Heart left ventricle (tissue), 16 donors: ENCODE measurements around the gene GNB1. TPM values are rescaled to one million over a fixed set of nuclear protein-coding genes. Genes with fewer than 3 reads are reported as not detected.

Experiments used
- ATAC-seq, 4 donors: fragments of 200-7000 bp; cut with Tn5 transposase; one replicate each; pipeline ENCODE4 v1.9.1; 2020 to 2022; ENCODE audit warnings: moderate library complexity in 4 of 4, mild to moderate bottlenecking in 3 of 4, moderate number of reproducible peaks in 1 of 4
- DNase-seq, 5 donors: peaks; one replicate each; pipeline ENCODE4 v3.0.0-alpha.2; 2020
- H3K27ac ChIP-seq, 12 donors: fragments of 200-600 bp; sonication (generic) in 4 of 12; one replicate each; pipeline versions ENCODE4 v1.5.0 to v1.8.0; 2016 to 2022; ENCODE audit warnings: mild to moderate bottlenecking in 2 of 12
- H3K27me3 ChIP-seq, 9 donors: fragments of 200-600 bp; sonication (generic) in 2 of 9; one replicate each; pipeline versions ENCODE4 v1.5.1 to v1.8.0; 2016 to 2022; ENCODE audit warnings: mild to moderate bottlenecking in 3 of 9
- H3K36me3 ChIP-seq, 9 donors: fragments of 200-600 bp; sonication (generic) in 2 of 9; one replicate each; pipeline versions ENCODE4 v1.5.0 to v1.8.0; 2018 to 2022; ENCODE audit warnings: mild to moderate bottlenecking in 2 of 9
- H3K4me1 ChIP-seq, 12 donors: fragments of 200-600 bp; sonication (generic) in 4 of 12; one replicate each; pipeline versions ENCODE4 v1.5.0 to v1.8.0; 2016 to 2022; ENCODE audit warnings: mild to moderate bottlenecking in 3 of 12
- H3K4me3 ChIP-seq, 12 donors: fragments of 200-600 bp; sonication (generic) in 4 of 12; one replicate each; pipeline versions ENCODE4 v1.5.0 to v1.8.0; 2017 to 2022; ENCODE audit warnings: mild to moderate bottlenecking in 9 of 12, moderate library complexity in 4 of 12
- H3K9me3 ChIP-seq, 12 donors: fragments of 200-600 bp; sonication (generic) in 4 of 12; one replicate each; pipeline versions ENCODE4 v1.5.0 to v1.8.0; 2016 to 2022; ENCODE audit warnings: mild to moderate bottlenecking in 1 of 12
- POLR2A ChIP-seq, 2 donors: fragments of 450-650 bp; IDR thresholded peaks; one replicate each; pipeline ENCODE4 v1.6.1; 2017; ENCODE audit warnings: antibody characterized with exemption in 2 of 2, mild to moderate bottlenecking in 2 of 2, moderate library complexity in 2 of 2
- WGBS, 4 donors: extraction: QIAGEN DNeasy Blood & Tissue Kit in 2 of 4; methylation state at CpG; one replicate each; pipeline versions ENCODE4 v1.1.5 to v1.1.7; 2013 to 2018; 5-methylcytosine and 5-hydroxymethylcytosine counted together
- intact Hi-C, 10 donors: fragments of 100-400 bp; cut with DNase I; formaldehyde crosslinking; loops; one replicate each; pipeline versions ENCODE4 v1.11.1 to v1.14.2; 2022
- polyA plus RNA-seq, 2 donors: library from polyadenylated mRNA; stranded (reverse); fragments of 200-250 nt; gene quantifications; one replicate each; pipeline ENCODE4 v1.2.3, GENCODE V29; 2013
- total RNA-seq, 9 donors: library from RNA; depleted of rRNA in 2 of 9; stranded (reverse); fragments of >200 nt in 2 of 9; fragmentation: NEBNext Ultra II Directional in 3 of 9; extraction: Animal tissue kit (Norgen Biotek cat#: 25700) in 3 of 9; gene quantifications; one replicate each; pipeline versions ENCODE4 v1.1.0 to v1.2.4, GENCODE V29; 2016 to 2023
- TF ChIP-seq, protein P1 (sequence below), 12 donors: fragments of 200-600 bp; sonication (generic) in 4 of 12; IDR thresholded peaks; one replicate each; pipeline versions ENCODE4 v1.5.0 to v1.8.0; 2018 to 2022; ENCODE audit warnings: antibody characterized with exemption in 12 of 12, mild to moderate bottlenecking in 5 of 12
- donor health status: ischemic (EF 13 %, LVEDD 7.1; RV severe dilation, severe dysfunction).
- donor health status: healthy with polysubstance abuse.
- donor health status: DM: no; HTN: yes; CAD: no.
- donor health status: DM: no; HTN: no; CAD: no.
- donor health status: ischemic (EF 25% LVEDD 6.9; RV normal size, moderate dysfunction).
- donor health status: ischemic (EF 25% LVEDD 5.7; RV mildly dilated, moderate dysfunction).
- donor health status: healthy.
- donor health status: DM: yes; HTN: yes; CAD: no.
- donor health status: ischemic (EF 35%, LVEDD 5.7; RV mildly dilated, moderate dysfunction).
- donor health status: nonischemic (EF 11% LVEDD 7.7; RV severe dilation, severe dysfunction).
- donor health status: DM: yes; HTN: yes; CAD: no.
- donor health status: PGD.
- donor health status: ischemic (EF 29% LVEDD 5.4; RV normal size, mild dysfunction).
- donor health status: nonischemic (EF 23%, LVEDD 6.1; RV moderate dilation, normal function).

GNB1 gene
- total and polyA plus RNA-seq, 11 donors = 52.9 to 275 (median 172) TPM

DNA sequence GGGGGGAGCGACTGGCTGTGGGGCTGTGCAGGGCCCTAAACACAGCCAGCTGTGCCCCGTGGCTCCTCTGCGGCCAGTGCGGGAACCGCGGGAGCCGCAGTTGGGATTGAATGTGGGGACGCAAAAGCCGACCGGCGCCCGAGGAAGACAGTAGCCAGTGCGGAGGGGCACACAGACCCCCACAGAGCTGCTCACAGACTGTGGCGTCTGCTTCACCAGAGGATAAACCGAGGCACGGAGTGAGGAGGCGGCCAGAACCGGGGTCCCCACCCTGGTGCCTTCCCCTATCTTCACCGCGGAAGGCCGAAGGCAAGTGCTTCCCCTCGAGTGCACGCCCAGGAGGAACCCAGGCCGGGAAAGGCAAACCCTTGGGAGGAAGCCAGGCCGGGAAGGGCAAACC, 36.9 kb upstream of the GNB1 start:
- Histone ChIP-seq H3K27me3 (no peaks in the 10 kb centered on the region), H3K9me3 (no peaks in the 10 kb centered on the region), H3K36me3 (no peaks in the 10 kb centered on the region), H3K4me3 (no peak overlapping the region), H3K4me1 (peaks cover 0 to 19% (median 9%) of the 10 kb centered on the region in 12 donors), H3K27ac (peak overlapping the region in 5 of 12 donors; percentile 11 to 56 (median 29))
- TF ChIP-seq POLR2A (IDR thresholded peaks at IDR 0.05) = no peak
- TF ChIP-seq, protein P1, sequence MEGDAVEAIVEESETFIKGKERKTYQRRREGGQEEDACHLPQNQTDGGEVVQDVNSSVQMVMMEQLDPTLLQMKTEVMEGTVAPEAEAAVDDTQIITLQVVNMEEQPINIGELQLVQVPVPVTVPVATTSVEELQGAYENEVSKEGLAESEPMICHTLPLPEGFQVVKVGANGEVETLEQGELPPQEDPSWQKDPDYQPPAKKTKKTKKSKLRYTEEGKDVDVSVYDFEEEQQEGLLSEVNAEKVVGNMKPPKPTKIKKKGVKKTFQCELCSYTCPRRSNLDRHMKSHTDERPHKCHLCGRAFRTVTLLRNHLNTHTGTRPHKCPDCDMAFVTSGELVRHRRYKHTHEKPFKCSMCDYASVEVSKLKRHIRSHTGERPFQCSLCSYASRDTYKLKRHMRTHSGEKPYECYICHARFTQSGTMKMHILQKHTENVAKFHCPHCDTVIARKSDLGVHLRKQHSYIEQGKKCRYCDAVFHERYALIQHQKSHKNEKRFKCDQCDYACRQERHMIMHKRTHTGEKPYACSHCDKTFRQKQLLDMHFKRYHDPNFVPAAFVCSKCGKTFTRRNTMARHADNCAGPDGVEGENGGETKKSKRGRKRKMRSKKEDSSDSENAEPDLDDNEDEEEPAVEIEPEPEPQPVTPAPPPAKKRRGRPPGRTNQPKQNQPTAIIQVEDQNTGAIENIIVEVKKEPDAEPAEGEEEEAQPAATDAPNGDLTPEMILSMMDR (IDR thresholded peaks at IDR 0.05) = no peak
- peak in 3 of 4 donors; percentile 18 to 36 (median 31) for ATAC-seq
- peak in 3 of 5 donors; percentile 26 to 59 (median 30) for DNase-seq
- intact Hi-C loops = no loop called here
- WGBS, 4 donors = 57 to 62% (median 60%) methylated on average over 11 to 25 of the region's 25 CpGs

DNA sequence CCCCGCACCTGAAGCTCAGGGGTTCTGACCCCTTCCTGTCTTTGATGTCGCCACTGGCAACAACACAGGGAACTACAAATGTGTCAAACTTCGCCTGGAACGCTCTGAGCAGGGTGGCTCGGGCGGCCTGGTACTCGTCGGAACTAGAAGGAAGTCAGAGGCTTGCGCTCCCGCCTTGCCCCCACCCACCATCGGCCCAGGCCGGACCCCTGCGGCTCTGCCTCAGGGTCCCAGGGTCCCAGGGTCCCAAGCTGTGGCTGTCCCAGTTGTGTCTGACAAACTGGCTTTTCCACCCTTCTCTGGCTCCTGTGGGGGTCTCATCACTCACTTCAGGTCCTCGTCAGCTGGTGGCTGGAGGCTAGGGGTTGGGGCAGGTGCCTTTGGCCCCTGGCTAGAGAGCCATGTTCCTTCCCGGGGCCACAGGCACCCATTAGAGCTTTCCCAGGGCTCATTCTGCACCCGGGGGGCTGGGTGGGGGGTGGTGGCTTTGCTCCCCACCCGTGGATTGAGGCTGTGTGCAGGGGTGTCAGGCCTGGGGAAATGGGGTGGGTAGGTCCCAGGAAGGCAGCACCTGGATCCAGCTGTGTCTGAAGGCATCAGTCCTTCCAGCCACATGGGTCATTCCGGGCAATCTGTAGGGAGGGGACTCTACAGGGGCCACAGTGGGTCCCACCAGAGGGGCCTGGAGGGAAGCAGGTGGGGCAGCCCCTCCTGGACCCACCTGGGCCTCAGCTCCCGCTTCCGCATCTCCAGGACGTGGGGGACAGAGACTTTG, 36.2 kb upstream of the GNB1 start:
- intact Hi-C loops = no loop called here
- WGBS, 4 donors = 80 to 87% (median 82%) methylated on average over 17 to 21 of the region's 21 CpGs
- H3K9me3 ChIP-seq = no peaks in the 10 kb centered on the region
- ATAC-seq (no peak), DNase-seq (peak in 2 of 5 donors; percentile 4 to 13)
- no peaks in the 10 kb centered on the region for H3K27me3 ChIP-seq
- H3K36me3 ChIP-seq = no peaks in the 10 kb centered on the region
- peaks cover 0 to 19% (median 9%) of the 10 kb centered on the region in 12 donors for H3K4me1 ChIP-seq
- H3K27ac ChIP-seq = peak overlapping the region in 2 of 12 donors; percentile 11 to 56
- H3K4me3 ChIP-seq = no peak overlapping the region
- TF ChIP-seq POLR2A (IDR thresholded peaks at IDR 0.05) = no peak
- TF ChIP-seq, protein P1 (IDR thresholded peaks at IDR 0.05) = no peak

DNA sequence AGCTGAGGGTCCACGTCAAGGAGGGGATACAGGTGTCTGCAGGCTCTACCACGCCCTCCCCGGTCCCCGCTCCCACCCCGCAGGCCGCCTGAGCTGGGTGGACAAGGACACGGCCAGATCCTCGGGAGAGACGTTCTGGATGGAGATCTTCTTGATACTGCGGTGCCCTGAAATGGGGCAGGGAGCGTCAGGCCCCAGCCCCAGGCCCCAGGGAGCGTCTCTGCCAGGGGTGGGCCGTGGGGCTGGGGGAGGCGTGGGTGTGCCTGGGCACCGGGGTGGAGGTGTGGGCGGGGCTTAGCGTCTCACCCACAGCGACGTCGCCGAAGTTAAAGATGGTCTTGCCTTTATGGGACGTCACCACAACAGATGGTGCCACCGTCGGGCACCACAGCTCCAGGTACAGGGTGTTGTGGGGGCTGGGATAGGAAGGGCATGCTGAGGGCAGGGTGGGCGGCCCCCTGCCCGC, 35.5 kb upstream of the GNB1 start:
- TF ChIP-seq POLR2A (IDR thresholded peaks at IDR 0.05) = no peak
- TF ChIP-seq, protein P1 (IDR thresholded peaks at IDR 0.05) = no peak
- Histone ChIP-seq H3K27ac (no peak overlapping the region), H3K27me3 (no peaks in the 10 kb centered on the region), H3K4me1 (peaks cover 0 to 19% (median 9%) of the 10 kb centered on the region in 12 donors), H3K9me3 (no peaks in the 10 kb centered on the region), H3K4me3 (no peak overlapping the region), H3K36me3 (no peaks in the 10 kb centered on the region)
- no peak for ATAC-seq
- peak in 2 of 5 donors; percentile 7 to 15 for DNase-seq
- intact Hi-C loops = no loop called here
- WGBS, 4 donors = 84 to 85% (median 85%) methylated on average over 18 to 26 of the region's 26 CpGs
